Forelimb muscle (tissue), 1 donor: ENCODE data around the gene FECH. TPM values are rescaled to one million over a fixed set of nuclear protein-coding genes. Genes with fewer than 3 reads are reported as not detected.
"Not testable (repeated sequence)": the region's sequence is repeated elsewhere in the genome, so short reads cannot be mapped to it uniquely, and the experiment has no call there.

ENCODE experiments used
- DNase-seq: peaks from one replicate; pipeline ENCODE4 v3.0.0-alpha.2; 2013; ENCODE audit warnings: low read depth
- polyA plus RNA-seq: library from polyadenylated mRNA; unstranded; fragments of 120-200 nt; gene quantifications from one replicate; pipeline ENCODE4 v1.2.1, GENCODE V29; 2013; ENCODE audit not compliant: insufficient read length

FECH gene, protein sequence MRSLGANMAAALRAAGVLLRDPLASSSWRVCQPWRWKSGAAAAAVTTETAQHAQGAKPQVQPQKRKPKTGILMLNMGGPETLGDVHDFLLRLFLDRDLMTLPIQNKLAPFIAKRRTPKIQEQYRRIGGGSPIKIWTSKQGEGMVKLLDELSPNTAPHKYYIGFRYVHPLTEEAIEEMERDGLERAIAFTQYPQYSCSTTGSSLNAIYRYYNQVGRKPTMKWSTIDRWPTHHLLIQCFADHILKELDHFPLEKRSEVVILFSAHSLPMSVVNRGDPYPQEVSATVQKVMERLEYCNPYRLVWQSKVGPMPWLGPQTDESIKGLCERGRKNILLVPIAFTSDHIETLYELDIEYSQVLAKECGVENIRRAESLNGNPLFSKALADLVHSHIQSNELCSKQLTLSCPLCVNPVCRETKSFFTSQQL
- 21.7 TPM for polyA plus RNA-seq

GRCh38 chr18:57586251-57587049 lies at the start of gene FECH:
FECH (minus strand) TSS chr18:57586702; CDS start chr18:57586620, 82 bp downstream.
- DNase-seq = peak; percentile 31

DNA sequence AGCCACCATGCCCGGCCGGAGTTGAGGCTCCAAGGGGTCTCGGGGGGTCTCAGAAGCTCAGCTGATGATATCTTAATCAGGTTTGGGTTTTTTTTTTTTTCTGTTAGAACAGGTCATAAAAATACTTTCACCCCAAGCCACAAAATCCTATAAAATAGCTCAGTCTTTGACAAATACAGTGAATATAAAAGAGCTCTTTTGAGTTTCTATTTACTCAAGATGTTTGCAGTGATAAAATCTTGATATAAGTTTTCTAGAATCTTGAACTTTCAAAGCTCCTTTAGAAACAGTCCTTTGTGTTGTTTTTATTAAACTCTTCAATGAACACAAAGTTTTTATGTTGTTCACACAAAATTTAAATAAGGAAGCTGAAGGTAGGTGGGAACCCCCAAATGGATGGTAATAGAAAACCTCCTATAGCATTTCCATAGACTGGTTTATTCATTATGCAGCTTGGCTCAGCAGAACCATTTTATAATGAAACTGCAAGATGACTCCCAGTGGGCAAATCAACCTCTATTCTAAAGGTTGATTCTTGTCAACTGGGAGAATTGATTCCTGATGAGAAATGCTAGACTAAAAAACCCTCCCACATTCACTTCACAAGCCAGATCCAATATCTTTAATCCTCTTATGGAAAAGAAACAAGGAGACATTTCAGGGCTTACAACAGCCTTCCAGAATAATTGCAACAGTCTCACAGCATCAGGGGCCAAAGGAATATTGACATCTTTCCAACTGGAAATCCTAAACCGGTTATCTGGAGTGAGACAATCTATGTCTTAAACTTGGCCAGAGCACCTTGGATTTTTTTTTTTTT lies 48.7 kb upstream of the FECH start:
- DNase-seq = no peak

DNA sequence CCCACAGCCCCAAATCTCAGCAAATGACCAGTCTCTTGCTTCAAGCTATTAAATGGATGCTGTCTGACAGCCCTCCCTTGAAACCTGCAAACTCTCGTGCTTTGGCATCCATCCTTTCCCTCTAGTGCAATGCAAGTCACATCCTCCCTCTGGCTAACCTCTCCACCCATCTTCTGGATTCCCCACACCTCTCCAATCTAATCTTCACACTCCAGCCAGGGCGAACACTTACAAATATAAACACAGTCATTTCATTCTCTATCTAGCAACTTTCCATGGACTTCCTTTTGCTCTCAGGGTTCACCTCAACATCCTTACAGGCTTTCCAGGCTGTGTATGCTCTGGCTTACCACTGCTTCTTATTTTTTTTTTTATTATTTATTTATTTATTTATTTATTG lies 45.2 kb upstream of the FECH start:
- DNase-seq = no peak

DNA sequence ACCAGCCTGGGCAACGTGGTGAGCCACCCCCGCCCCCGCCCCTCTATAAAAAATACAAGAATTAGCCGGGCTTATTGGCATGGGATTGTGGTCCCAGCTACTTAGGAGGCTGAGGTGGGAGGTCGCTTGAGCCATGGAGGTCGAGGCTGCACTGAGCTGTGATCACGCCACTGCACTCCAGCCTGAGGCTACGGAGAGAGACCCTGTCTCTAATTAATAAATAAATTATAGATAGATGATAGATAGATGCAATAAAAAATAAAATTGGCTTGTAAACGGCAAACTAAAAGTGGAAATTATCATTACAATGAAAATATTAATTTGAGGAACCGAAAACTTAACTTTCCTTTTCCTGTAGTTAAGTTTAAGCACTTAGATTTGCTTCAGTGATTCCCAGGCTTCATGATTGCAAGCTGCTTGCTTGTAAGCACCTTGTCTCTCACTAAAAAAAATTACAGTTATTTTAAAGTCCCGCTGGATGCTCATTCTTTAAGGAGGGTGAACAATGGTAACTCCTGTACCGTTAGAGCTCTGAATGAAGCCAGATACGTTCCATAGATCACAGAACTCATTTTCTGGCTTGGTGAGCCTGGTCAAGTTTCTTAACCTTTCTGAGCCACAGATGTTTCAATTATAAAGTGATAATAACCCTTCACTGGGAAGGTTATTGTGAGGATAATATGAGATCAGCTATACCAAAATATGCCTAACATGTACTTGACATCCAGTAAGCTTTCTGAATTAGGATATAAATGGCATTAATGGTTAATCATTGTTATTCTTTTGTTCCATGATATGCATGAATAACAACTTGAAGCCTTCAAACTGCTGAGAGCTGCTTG lies 44.5 kb upstream of the FECH start:
- DNase-seq = no peak

DNA sequence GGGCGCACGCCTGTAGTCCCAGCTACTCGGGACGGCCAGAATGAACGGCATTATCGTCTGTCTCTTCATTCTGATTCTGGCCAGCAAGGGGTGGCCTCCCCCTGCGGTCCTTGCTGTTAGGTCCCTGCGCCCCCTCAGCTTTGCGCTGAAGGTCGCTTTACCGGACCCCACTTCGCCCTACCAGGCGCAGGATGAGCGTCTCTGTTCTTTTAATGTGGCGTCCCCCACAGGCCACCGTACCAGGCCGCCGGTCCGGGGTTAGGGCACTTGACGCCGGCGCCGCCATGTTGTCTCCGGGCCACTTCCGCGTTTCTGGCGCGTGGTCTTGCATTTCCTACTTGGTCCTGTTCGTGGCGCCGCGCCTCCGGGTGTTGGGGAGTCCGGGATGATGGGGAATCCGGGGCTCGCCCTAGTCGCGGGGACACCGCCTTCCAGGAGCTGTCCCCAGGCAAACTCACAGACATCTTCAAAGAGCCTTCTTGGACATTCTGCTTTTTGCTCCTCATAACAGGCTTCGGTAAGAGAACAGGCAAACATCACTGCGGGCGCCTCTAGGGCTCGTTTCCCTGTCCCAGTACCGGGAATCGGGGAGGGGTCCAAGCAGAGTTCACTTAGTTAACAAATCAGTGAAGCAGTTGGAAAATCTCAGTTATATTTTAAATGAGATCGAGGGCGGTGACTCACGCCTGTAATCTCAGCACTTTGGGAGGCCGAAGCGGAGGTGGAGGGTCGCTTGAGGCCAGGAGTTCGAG lies 43.7 kb upstream of the FECH start:
- peak; percentile 84 for DNase-seq

DNA sequence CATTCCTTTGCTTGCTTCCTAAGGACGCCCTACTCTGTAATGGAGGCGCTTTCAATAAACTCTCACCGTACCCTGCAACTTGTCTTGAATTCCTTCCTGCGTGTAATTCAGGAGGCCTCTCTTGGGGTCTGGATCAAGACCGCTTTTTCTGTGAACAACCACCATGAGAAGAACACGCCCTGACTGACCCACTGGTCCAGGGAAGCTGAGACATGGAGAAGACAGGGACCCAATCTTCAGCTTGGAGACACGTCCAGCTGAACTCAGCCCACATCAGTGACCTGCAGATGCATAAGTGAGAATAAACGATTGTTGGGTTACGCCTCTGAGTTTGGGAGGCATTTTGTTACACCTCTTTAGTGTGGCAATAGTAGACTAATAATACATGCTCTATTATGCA lies 42.9 kb upstream of the FECH start:
- DNase-seq = no peak

GRCh38 chr18:57627488-57627887 lies 41.0 kb upstream of the FECH start:
- no peak for DNase-seq

DNA sequence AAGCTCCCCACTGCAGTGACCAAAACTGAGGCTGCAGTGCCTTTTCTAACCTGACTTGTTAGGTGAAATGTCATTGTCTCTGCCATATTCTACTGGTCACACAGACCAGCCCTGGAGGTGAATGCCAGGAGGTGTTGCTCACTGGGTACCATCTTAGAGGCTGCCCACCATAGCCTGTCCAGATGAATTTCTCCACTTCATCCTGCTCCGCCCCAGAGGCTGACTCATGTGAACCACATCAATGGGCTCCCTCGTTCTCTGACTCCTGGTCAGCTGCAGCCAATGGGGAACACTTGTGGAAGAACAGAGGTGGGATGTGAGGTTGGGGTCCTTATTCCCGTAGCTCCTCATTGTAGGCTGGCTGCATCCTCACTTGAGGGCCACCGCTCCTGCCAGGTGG lies 38.5 kb upstream of the FECH start:
- DNase-seq = no peak

GRCh38 chr18:57621246-57621604 lies 34.7 kb upstream of the FECH start:
- no peak for DNase-seq

DNA sequence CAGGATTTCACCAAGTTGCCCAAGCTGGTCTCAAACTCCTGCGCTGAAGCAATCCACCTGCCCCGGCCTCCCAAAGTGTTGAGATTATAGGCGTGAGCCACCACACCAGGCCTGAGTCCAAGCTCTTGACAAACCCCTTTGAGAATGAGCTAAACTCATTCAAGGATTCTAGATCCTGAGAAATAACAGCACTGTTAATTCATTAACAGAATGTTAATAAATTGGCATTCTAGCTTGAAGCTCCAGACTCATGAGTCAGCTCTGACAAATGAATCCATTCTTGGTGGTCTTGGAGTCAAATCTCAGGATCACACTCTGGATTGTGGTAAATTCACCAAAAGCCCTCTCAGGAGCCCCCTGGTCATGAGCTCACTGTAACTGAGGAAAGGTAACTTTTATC lies 33.4 kb upstream of the FECH start:
- DNase-seq = no peak

GRCh38 chr18:57618910-57619309 lies 32.4 kb upstream of the FECH start:
- DNase-seq = no peak

DNA sequence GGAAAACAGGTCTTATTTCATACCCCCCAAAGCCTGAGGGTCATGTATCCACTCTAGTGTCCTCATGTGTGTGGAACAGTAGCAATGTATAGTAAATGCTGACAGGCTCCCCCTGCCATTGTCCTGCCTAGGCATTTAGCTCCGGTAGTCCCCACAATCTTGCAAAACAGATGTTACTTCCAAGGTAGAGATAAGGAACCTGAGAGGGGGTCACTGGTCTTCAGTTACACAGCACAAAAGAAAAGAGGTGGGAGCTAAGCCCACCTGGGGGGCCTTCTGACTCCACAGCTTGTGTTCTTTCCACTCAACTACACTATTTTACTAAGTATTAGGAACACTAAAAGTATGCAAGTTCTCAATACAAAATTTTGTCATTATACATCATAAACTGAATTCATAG lies 17.4 kb upstream of the FECH start:
- DNase-seq = no peak

GRCh38 chr18:57595347-57595746 lies 8.8 kb upstream of the FECH start:
- DNase-seq = no peak

- DNase-seq = not testable (repeated sequence)
Observed at GRCh38 chr18:57592716-57593115, 6.2 kb upstream of the FECH start.

GRCh38 chr18:57589161-57589560 lies 2.7 kb upstream of the FECH start:
- no peak for DNase-seq

DNA sequence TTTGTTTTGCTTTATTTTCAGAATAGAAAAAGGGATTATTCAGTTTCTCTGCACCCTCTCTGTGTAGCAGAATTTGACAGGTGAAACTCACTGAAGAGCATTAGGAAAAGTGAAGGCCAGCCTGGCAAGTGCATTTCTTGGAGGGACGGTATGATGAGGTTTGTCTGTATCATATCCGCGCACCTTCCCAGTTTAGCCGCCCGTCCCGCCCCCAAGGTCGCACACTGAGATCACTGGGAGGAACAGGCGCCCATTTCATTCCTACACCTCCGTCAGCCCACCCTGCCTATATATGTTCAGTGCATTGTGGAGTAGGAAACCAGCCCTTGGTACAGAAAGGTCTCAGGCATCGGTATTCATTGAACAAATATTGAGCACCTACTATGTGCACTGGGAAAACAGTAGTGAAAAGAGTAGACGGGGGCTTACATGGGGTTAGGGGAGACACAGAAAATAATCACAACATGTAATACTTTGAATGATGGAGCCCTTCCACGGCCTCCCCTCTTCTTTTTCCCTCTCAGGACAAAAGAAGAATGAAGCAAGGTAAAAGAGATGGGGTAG lies 678 bp upstream of the FECH start:
- no peak for DNase-seq

DNA sequence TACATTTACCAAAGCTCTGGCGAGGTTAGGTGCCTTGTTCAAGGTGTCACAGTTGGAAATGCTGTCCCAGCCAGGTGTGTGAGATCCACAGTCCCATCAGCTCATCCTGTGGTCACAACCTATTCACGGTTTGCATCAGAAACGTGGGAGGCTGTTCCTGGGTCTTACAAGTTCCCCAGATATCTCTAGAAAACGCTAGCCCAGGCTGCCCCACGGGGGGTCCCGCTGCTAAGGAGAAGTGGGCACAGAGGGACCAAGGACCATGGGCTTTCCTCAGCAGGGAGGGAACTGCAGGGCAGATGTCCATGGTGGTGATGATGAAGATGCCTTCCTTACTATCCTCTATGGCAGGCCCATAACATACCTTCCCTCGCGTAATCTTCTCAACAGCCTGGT lies 649 bp downstream of the FECH start:
- no peak for DNase-seq

DNA sequence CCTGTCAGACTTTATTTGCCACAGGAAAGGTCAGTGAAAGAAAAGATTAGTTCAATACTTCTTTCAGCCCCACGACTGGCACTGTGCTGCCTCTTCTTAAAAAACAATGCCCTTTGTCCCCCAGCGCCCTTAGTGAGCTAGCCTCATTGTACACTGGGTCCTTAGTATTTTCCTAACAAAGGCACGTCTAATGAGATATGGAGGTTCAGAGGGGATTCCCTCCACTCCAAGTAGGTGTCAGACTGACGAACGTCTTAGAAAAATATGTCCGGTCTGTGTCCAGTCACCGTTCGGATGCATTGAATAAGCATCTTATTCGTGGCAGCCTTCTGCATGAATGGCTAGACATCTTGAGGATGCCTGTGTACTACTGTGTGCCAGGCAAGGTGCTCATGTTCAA lies 1.1 kb downstream of the FECH start:
- no peak for DNase-seq

GRCh38 chr18:57584444-57584843 lies 2.1 kb downstream of the FECH start:
- DNase-seq = no peak

- DNase-seq = no peak
Observed at GRCh38 chr18:57583297-57583835, 3.1 kb downstream of the FECH start.
